Lung (tissue), 12 donors: Measurements from ENCODE around the gene OAF. TPM values are rescaled to one million over a fixed set of nuclear protein-coding genes. Genes with fewer than 3 reads are reported as not detected.
"Not testable (repeated sequence)": the region's sequence is repeated elsewhere in the genome, so short reads cannot be mapped to it uniquely, and the experiment has no call there.

Source experiments
- ATAC-seq: fragments of 200-7000 bp; cut with Tn5 transposase; one replicate; pipeline ENCODE4 v1.9.1; 2020; ENCODE audit warnings: moderate number of reproducible peaks; ENCODE audit not compliant: insufficient read depth, low FRiP score
- DNase-seq, 3 donors: peaks; one replicate each; pipeline ENCODE4 v3.0.0-alpha.2; 2013 to 2017
- H3K27ac ChIP-seq, 2 donors: one replicate each; pipeline ENCODE4 v1.5.1; 2013; ENCODE audit warnings: mild to moderate bottlenecking in 2 of 2, moderate library complexity in 2 of 2, control low read depth in 1 of 2, inconsistent platforms in 1 of 2, low read depth in 1 of 2, low read length in 1 of 2
- H3K27me3 ChIP-seq, 3 donors: one replicate each; pipeline ENCODE4 v1.5.1; 2013; ENCODE audit warnings: low read length in 2 of 3; ENCODE audit not compliant: control insufficient read depth in 3 of 3, insufficient read depth in 3 of 3
- H3K36me3 ChIP-seq, 4 donors: one replicate each; pipeline ENCODE4 v1.5.1; 2013; ENCODE audit warnings: low read length in 4 of 4, mild to moderate bottlenecking in 1 of 4, moderate library complexity in 1 of 4; ENCODE audit not compliant: control insufficient read depth in 4 of 4, insufficient read depth in 4 of 4
- H3K4me1 ChIP-seq, 5 donors: one replicate each; pipeline ENCODE4 v1.5.1; 2013; ENCODE audit warnings: low read length in 5 of 5, mild to moderate bottlenecking in 2 of 5, moderate library complexity in 1 of 5; ENCODE audit not compliant: control insufficient read depth in 5 of 5, insufficient read depth in 5 of 5
- H3K4me3 ChIP-seq: one replicate; pipeline ENCODE4 v1.5.1; 2013; ENCODE audit warnings: mild to moderate bottlenecking, control low read depth, moderate library complexity
- H3K9ac ChIP-seq, 2 donors: one replicate each; pipeline ENCODE4 v1.5.1; 2013; ENCODE audit warnings: low read length in 2 of 2, control low read depth in 1 of 2; ENCODE audit not compliant: insufficient read depth in 1 of 2
- H3K9me3 ChIP-seq, 4 donors: one replicate each; pipeline ENCODE4 v1.5.1; 2013; ENCODE audit warnings: low read length in 3 of 4, mild to moderate bottlenecking in 1 of 4, moderate library complexity in 1 of 4; ENCODE audit not compliant: control insufficient read depth in 4 of 4, insufficient read depth in 3 of 4
- WGBS, 2 donors: extraction: QIAGEN DNeasy Blood & Tissue Kit; methylation state at CpG; one replicate each; pipeline ENCODE4 v1.1.7; 2013; 5-methylcytosine and 5-hydroxymethylcytosine counted together
- polyA plus RNA-seq, 2 donors: library from polyadenylated mRNA; stranded (reverse); fragments of 200-250 nt; gene quantifications; one replicate each; pipeline ENCODE4 v1.2.1, GENCODE V29; 2013
- total RNA-seq, 2 donors: library from RNA; depleted of rRNA in 1 of 2; stranded (reverse); fragments of >200 nt in 1 of 2; gene quantifications; one replicate each; pipeline ENCODE4 v1.2.1, GENCODE V29; 2014 to 2021
- TF ChIP-seq, protein P1 (sequence below): IDR thresholded peaks from 2 replicates; pipeline ENCODE4 v1.5.1; 2012; ENCODE audit warnings: mild to moderate bottlenecking; ENCODE audit errors: control extremely low read depth, extremely low read depth
- donor health status: control.
- donor health status: control.
- donor health status: Bipolar disorder and iron deficiency.
- donor health status: healthy.
- donor health status: DM: yes; HTN: yes; CAD: no.

OAF gene
- total and polyA plus RNA-seq, 4 donors: 7.7 to 27.4 (median 12.0) TPM

DNA sequence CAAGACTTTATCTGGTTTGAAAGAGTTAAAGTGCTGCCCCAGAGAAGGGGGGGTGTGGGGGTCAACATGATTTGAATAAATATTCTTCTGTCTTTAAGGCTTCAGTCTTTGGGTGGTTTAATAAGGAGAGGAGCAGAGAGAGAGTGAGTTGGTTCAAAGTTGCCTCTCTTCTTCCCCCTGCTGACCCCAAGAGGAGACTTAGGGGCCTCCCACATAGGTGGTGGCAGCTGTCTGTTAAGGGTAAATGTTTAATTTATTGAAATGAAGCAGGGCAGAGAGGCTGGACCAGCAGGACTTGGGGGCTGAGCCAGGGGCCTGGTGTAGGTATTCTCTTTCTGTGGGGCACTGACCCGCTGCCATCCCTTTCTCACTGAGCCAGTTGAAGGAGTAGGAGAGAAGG, 34.6 kb downstream of the OAF start:
- DNase-seq (no peak), ATAC-seq (no peak)
- Histone ChIP-seq H3K9me3 (no peaks in the 10 kb centered on the region), H3K36me3 (no peaks in the 10 kb centered on the region), H3K27ac (no peak overlapping the region), H3K9ac (no peak overlapping the region), H3K4me3 (no peak overlapping the region), H3K4me1 (peaks cover 0 to 4% (median 0%) of the 10 kb centered on the region in 5 donors), H3K27me3 (peaks cover 0 to 50% (median 32%) of the 10 kb centered on the region in 3 donors)
- TF ChIP-seq, protein P1, sequence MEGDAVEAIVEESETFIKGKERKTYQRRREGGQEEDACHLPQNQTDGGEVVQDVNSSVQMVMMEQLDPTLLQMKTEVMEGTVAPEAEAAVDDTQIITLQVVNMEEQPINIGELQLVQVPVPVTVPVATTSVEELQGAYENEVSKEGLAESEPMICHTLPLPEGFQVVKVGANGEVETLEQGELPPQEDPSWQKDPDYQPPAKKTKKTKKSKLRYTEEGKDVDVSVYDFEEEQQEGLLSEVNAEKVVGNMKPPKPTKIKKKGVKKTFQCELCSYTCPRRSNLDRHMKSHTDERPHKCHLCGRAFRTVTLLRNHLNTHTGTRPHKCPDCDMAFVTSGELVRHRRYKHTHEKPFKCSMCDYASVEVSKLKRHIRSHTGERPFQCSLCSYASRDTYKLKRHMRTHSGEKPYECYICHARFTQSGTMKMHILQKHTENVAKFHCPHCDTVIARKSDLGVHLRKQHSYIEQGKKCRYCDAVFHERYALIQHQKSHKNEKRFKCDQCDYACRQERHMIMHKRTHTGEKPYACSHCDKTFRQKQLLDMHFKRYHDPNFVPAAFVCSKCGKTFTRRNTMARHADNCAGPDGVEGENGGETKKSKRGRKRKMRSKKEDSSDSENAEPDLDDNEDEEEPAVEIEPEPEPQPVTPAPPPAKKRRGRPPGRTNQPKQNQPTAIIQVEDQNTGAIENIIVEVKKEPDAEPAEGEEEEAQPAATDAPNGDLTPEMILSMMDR: no peak
- 79 to 88% methylated on average over 1 of the region's 1 CpG for WGBS, 2 donors

DNA sequence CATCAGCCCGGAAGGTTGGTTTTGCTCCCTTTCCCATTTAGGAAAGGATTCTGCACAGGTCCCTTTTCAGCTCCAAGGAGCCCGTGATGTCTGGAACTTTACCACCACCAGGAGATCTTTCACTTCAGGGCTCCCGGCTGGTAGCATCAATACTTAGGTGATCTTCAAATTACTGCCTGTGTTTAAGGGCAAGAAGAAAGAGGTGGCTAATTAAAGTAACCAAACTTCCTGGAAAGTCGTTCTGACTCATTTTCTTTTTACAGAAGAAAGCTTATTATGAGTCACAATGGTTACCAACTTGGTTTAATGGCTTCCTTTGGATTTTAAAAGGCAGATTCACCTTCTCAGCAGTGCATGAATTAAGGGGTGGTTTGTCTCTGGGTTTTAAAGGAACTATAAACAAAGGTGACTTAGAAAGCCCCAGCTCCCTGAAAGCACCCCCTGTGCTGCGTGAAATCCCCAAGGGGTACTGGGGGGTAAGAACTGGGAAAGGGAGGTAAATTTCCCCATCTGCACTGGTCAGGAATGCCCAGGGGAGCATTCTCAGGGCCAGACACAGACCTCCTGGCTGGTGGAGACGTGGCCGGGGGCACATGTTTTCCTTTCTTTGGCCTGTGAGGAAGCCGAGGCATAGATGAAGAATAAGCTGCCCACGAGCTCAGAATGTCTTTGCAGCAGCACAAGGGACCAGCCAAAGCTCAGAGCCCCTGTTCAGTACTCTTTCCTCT, 37.9 kb downstream of the OAF start:
- no peaks in the 10 kb centered on the region for H3K36me3 ChIP-seq
- 55 to 60% methylated on average over 9 of the region's 9 CpGs for WGBS, 2 donors
- no peak for ATAC-seq

DNA sequence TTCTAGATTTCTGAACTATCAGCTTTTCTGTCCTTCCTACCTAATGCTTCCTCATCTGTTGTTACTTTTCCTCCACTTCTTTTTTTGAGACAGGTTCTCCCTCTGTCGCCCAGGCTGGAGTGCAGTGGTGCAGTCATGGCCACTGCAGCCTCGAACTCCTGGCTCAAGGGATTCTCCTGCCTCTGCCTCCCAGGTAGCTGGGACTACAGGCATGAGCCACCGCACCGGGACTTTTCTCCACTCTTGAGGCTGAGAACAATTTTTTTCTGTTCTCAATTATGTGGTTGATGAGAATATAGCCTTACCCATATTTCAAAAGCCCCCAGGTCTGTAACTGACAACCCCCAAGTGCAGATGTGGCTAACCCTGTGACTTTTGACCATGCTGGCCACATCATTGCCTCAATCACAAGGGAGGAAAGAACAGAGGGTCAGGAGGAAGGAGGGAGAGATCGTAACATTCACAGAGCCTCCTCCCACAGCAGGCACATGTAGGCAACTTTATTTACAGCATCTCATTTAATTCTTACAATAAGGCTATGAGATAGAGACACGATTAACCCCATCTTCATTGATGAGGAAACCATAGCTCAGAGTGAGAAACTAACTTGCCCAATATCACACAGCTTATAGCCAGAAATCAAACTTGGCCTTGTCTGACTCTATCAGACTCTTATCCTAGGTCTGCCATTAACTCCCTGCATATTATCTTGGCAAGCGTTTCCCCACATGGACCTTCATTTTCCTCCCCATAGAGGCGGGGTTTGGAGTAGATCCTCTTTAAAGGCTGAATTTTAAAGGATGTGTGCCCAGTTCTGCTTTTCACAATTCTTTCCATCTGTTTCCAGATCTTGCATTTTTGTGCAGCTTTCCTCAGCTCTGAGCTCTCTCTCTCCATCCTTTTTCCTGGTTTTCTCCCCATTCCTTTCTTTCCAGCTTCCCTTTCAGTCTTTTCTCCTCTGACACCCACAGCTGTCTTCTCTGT, 38.7 kb downstream of the OAF start:
- Histone ChIP-seq H3K4me1 (peaks cover 0 to 4% (median 0%) of the 10 kb centered on the region in 5 donors), H3K27ac (no peak overlapping the region), H3K9me3 (no peaks in the 10 kb centered on the region), H3K9ac (no peak overlapping the region), H3K27me3 (peaks cover under 1 to 35% (median 11%) of the 10 kb centered on the region in 3 donors), H3K4me3 (no peak overlapping the region), H3K36me3 (no peaks in the 10 kb centered on the region)
- WGBS, 2 donors: 76 to 82% methylated on average over 8 of the region's 8 CpGs
- DNase-seq (no peak), ATAC-seq (no peak)
- TF ChIP-seq, protein P1: no peak

More for the DNA sequence above, 37.9 kb downstream of the OAF start:
- no peak overlapping the region for H3K27ac ChIP-seq
- TF ChIP-seq, protein P1: no peak
- H3K4me1 ChIP-seq: peaks cover 0 to 4% (median 0%) of the 10 kb centered on the region in 5 donors
- H3K9me3 ChIP-seq: no peaks in the 10 kb centered on the region
- no peak overlapping the region for H3K4me3 ChIP-seq
- DNase-seq: no peak
- H3K27me3 ChIP-seq: peaks cover 0 to 36% (median 18%) of the 10 kb centered on the region in 3 donors
- H3K9ac ChIP-seq: no peak overlapping the region

DNA sequence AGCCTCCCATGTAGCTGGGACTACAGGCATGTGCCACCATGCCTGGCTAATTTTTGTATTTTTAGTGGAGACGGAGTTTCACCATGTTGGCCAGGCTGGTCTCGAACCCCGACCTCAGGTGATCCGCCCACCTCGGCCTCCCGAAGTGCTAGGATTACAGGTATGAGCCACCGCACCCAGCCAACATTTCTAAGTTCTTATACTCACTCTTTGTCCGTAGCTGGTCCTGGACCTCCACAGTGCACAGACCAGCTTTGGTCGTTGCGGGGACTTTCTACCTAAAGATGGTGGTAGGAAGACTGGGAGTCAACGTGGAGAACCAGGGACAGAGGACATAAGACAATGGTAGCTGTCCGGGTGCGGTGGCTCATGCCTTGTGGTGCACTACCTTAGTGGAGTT, 42.5 kb downstream of the OAF start:
- not testable (repeated sequence) for H3K4me1 ChIP-seq, ATAC-seq, H3K9me3 ChIP-seq, H3K4me3 ChIP-seq, DNase-seq, H3K27ac ChIP-seq, H3K9ac ChIP-seq, H3K36me3 ChIP-seq
- H3K27me3 ChIP-seq: peaks cover 2 to 39% (median 20%) of the 10 kb centered on the region in 3 donors
- WGBS, 2 donors: 91 to 93% methylated on average over 13 of the region's 13 CpGs
